PFSK-1 (cell line): ENCODE measurements around the gene SGSH.

Experiments
- FOXP2 ChIP-seq: optimal IDR thresholded peaks from 2 replicates; pipeline ENCODE3; 2011; ENCODE audit warnings: borderline replicate concordance, control low read depth, inconsistent platforms; ENCODE audit not compliant: insufficient read depth; ENCODE audit errors: extremely low read length, extremely low read depth
- POLR2AphosphoS5 ChIP-seq: IDR thresholded peaks from 2 replicates; pipeline ENCODE4 v1.6.1; 2012; ENCODE audit warnings: low read depth, mild to moderate bottlenecking, control low read depth, low read length, moderate library complexity
- REST ChIP-seq, 2 experiments: IDR thresholded peaks; 2 replicates each; pipeline versions ENCODE4 v1.6.1 to v1.8.0; 2011 to 2012; ENCODE audit warnings: low read depth in 2 of 2, low read length in 2 of 2, control low read depth in 1 of 2, inconsistent platforms in 1 of 2, mild to moderate bottlenecking in 1 of 2, moderate library complexity in 1 of 2; ENCODE audit not compliant: insufficient read depth in 1 of 2
- SIN3A ChIP-seq: IDR thresholded peaks from 2 replicates; pipeline ENCODE4 v1.6.1; 2012; ENCODE audit warnings: mild to moderate bottlenecking, low read length, moderate library complexity, borderline replicate concordance; ENCODE audit not compliant: insufficient read depth
- TAF1 ChIP-seq: IDR thresholded peaks from 2 replicates; pipeline ENCODE4 v1.6.1; 2012; ENCODE audit warnings: low read length, control low read depth, borderline replicate concordance; ENCODE audit not compliant: insufficient read depth

The SGSH gene

GRCh38 chr17:80201446-80201845, 18.7 kb downstream of the SGSH start:
- TF ChIP-seq TAF1 (no peak), FOXP2 (no peak), POLR2AphosphoS5 (no peak), SIN3A (no peak)

- TF ChIP-seq REST (IDR thresholded peaks at IDR 0.05; ENCODE audit: insufficient read depth in 1 of 2, low read depth in 2 of 2, low read length in 2 of 2), result no peak
- no peak for TF ChIP-seq SIN3A
- TF ChIP-seq TAF1, result no peak
- no peak for TF ChIP-seq POLR2AphosphoS5
- no peak for TF ChIP-seq FOXP2
Observed at GRCh38 chr17:80198144-80198661, 21.9 kb downstream of the SGSH start.

GRCh38 chr17:80196652-80197051, 23.5 kb downstream of the SGSH start:
- no peak for TF ChIP-seq SIN3A
- TF ChIP-seq REST (IDR thresholded peaks at IDR 0.05; ENCODE audit: insufficient read depth in 1 of 2, low read depth in 2 of 2, low read length in 2 of 2), result no peak
- TF ChIP-seq FOXP2, result no peak
- no peak for TF ChIP-seq TAF1
- no peak for TF ChIP-seq POLR2AphosphoS5

GRCh38 chr17:80195671-80196529, 24.2 kb downstream of the SGSH start:
- no peak for TF ChIP-seq SIN3A
- TF ChIP-seq FOXP2, result no peak
- no peak for TF ChIP-seq REST (IDR thresholded peaks at IDR 0.05; ENCODE audit: insufficient read depth in 1 of 2, low read depth in 2 of 2, low read length in 2 of 2)
- no peak for TF ChIP-seq TAF1
- TF ChIP-seq POLR2AphosphoS5, result no peak

- TF ChIP-seq FOXP2 (no peak), TAF1 (no peak), REST (IDR thresholded peaks at IDR 0.05; ENCODE audit: insufficient read depth in 1 of 2, low read depth in 2 of 2, low read length in 2 of 2) (no peak), SIN3A (no peak), POLR2AphosphoS5 (no peak)
Observed at GRCh38 chr17:80195141-80195540, 25.0 kb downstream of the SGSH start.
